ENCODE results near the gene LY6G5B. TPM values are rescaled to one million over a fixed set of nuclear protein-coding genes. Genes with fewer than 3 reads are reported as not detected.

Gene LY6G5B
- polyA plus RNA-seq, 1 of the 3 experiments (the other 2 are of a cell fraction) = 12.7 TPM

GRCh38 chr6:31663126-31663960 is 6.4 kb upstream of the LY6G5B start:
- Histone ChIP-seq H3F3A (replicated peaks; ENCODE audit: insufficient read depth) (peaks cover 27% of the 10 kb centered on the region), H3K27ac (ENCODE audit: low read depth in 2 of 2, low read length in 1 of 2) (peak overlapping the region; percentile 87 to 92), H3K4me3 (ENCODE audit: low read depth in 2 of 2, low read length in 1 of 2) (peak overlapping the region; percentile 86 to 89), H3K27me3 (ENCODE audit: insufficient read depth) (no peaks in the 10 kb centered on the region), H3K36me3 (replicated peaks in 1 of 2; ENCODE audit: control insufficient read depth in 1 of 2, insufficient read depth in 2 of 2, low read length in 1 of 2) (peaks cover 24 to 30% of the 10 kb centered on the region in 2 experiments), H4K20me1 (ENCODE audit: insufficient read depth) (peaks cover 8% of the 10 kb centered on the region; the same call in 1 of the 2 replicates), H2AFZ (ENCODE audit: low read depth) (no peak overlapping the region), H3K9ac (peak overlapping the region; percentile 77; the same call in 1 of the 2 replicates), H3K79me2 (ENCODE audit: insufficient read depth) (peaks cover 81% of the 10 kb centered on the region), H3K4me1 (ENCODE audit: control insufficient read depth in 1 of 2, insufficient read depth in 2 of 2, low read depth in 1 of 2, low read length in 1 of 2) (peaks cover 25 to 34% of the 10 kb centered on the region in 2 experiments; a peak in 3 of 4 replicates), H3K9me2 (no peaks in the 10 kb centered on the region), H3K4me2 (peak overlapping the region; percentile 97), H3K9me3 (no peaks in the 10 kb centered on the region)
- ChIA-PET CTCF (interaction anchor here (0.6 to 2.8 kb wide), 9 partner anchors 10 to 167 kb away, joined by 3 to 10 read pairs (median 3); partner anchors contain the start of genes ATP6V1G2 and LY6G5C), POLR2A (interaction anchor here (1.1 to 1.9 kb wide), 2 partner anchors 11 to 25 kb away, joined by 4 to 10 read pairs; partner anchors contain the start of gene BAG6)
- no peak for DNase-seq
- TF ChIP-seq EP300 (IDR thresholded peaks at IDR 0.05; ENCODE audit: borderline replicate concordance in 1 of 2, low read depth in 1 of 2, low read length in 1 of 2) (no peak), USF2 (IDR thresholded peaks at IDR 0.05; ENCODE audit: borderline replicate concordance, low read depth, low read length) (no peak), GABPA (IDR thresholded peaks at IDR 0.05; ENCODE audit: low read depth) (no peak), NFIC (IDR thresholded peaks at IDR 0.05; ENCODE audit: borderline replicate concordance) (no peak), MXI1 (IDR thresholded peaks at IDR 0.05; ENCODE audit: low read depth, low read length) (no peak), SMC3 (IDR thresholded peaks at IDR 0.05; ENCODE audit: low read depth, low read length) (no peak), ELF1 (IDR thresholded peaks at IDR 0.05) (no peak), FOSL2 (IDR thresholded peaks at IDR 0.05; ENCODE audit: borderline replicate concordance, low read depth) (no peak), IRF3 (IDR thresholded peaks at IDR 0.05; ENCODE audit: low read depth, low read length) (no peak), FOXM1 (IDR thresholded peaks at IDR 0.05; ENCODE audit: low read depth) (no peak), MAX (IDR thresholded peaks at IDR 0.05; ENCODE audit: low read depth) (no peak; the same call in 1 of the 2 replicates), REST (IDR thresholded peaks at IDR 0.05; ENCODE audit: low read depth, low read length) (no peak), RAD21 (IDR thresholded peaks at IDR 0.05; ENCODE audit: low read length) (no peak), TEAD4 (IDR thresholded peaks at IDR 0.05; ENCODE audit: borderline replicate concordance, insufficient read depth) (no peak), EZH2phosphoT487 (IDR thresholded peaks at IDR 0.05; ENCODE audit: borderline replicate concordance, low read depth) (no peak), TCF12 (IDR thresholded peaks at IDR 0.05) (no peak), RXRA (IDR thresholded peaks at IDR 0.05; ENCODE audit: borderline replicate concordance, low read depth) (no peak), USF1 (IDR thresholded peaks at IDR 0.05; ENCODE audit: borderline replicate concordance, low read depth) (no peak), RFX5 (IDR thresholded peaks at IDR 0.05; ENCODE audit: low read length) (no peak), PBX3 (IDR thresholded peaks at IDR 0.05) (no peak)
- WGBS (ENCODE audit: low lambda C conversion rate) = 62% methylated on average over 4 of the region's 9 CpGs

Data from SK-N-SH (cell line).